A375 (cell line): Measurements from ENCODE around the gene DNAJB6. TPM values are rescaled to one million over a fixed set of nuclear protein-coding genes. Genes with fewer than 3 reads are reported as not detected.

Source experiments
- total RNA-seq: library from RNA; depleted of rRNA; stranded (reverse); fragments of >200 nt; shearing (Covaris generic); gene quantifications from 2 replicates; pipeline ENCODE4 v1.2.3, GENCODE V29; 2014; rRNA removed

DNAJB6 gene
- total RNA-seq: 220 and 223 TPM in 2 replicates

DNA sequence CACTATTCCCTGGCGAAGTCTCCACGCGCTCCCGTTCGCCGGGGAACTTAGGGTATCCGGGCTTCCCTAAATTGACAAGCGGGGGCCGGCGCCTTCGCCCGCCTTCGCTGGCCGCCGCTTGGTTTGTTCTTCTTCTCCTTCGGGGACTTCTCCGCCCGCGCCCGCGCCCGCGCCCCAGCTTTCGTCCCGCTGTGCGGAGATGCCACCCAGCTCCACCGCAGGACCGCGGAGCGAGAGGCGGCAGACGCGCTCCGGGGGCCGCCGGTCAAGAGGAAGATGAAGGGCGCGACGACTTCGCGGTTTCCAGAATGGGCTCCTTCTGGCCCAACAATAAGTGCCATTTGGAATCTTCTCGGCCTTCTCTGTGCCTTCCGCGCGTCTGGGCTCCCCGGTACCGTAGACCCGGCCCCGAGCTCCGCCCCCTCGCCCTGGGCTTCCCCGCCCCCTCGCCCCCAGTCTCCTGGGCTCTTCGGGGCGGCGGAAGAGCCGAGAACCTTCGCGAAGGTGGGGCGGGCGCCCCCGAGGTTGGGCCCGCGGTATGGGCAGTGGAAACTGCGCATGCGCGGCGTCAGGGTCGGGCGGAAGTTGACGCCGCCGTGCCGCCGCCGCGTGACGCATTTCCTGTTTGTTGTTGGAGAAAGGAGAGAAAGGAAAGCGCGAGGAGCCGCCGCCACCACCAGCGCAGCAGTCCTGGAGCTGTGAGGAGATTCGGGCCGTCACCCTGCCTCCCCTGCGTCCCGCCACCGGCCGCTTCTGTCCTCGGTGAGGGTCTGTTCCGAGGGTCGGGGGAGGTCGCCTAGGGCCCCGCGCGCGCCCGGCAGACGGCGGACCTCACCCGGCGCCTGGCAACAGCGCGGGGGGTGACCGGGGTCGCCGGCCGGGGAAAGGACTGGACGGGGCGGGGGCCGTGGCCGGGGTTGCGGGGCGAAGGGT lies at the start of gene DNAJB6:
Gene DNAJB6 (plus strand): TSS at position 622 of the 933 bp plus-strand sequence. CDS start 21,569 bp downstream, outside the sequence.

Other genes starting within 250 kb of the DNAJB6 start
- gene UBE3C, start 198.1 kb upstream of the DNAJB6 start, total RNA-seq: 61.0 and 66.0 TPM in 2 replicates